ENCODE results near the gene ACTR8. TPM values are rescaled to one million over a fixed set of nuclear protein-coding genes. Genes with fewer than 3 reads are reported as not detected.

The ACTR8 gene
- total and polyA plus RNA-seq, 2 of the 13 experiments (the other 11 are each of a cell fraction or from before 2014, with no cell fraction given): 15.5 to 29.0 TPM

DNA sequence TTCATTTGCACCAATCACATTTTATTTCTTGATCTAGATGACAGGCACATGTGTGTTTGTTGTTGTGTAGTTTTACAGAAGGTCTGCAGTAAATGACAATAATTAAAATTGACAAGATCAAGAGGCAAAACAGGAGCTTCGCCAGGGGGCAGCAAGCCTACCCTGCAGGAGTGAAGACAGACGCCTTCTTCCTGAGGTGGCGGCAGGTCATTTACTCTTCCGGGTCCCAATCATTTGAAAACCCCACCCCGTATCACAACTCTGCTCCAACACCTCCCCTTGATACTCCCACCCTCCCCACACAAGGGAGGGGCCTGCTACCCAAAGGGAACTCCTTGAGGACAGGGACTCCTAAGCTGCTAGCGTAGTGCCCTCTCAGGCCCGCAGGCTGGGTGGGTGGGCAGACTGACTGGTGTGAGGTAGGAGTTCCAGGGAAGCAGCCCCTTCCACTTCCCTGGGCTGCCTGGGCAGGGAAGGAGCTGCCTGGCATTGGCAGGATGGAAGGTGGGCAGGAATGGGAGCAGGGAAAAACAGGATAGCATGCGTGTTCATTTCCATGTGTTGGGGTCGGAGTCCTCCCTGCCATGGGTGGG, 48.8 kb downstream of the ACTR8 start (continued):
- no peak for TF ChIP-seq ATM (IDR thresholded peaks at IDR 0.05; ENCODE audit: borderline replicate concordance)
- no peak for TF ChIP-seq CBFB (CRISPR knock-in tag; IDR thresholded peaks at IDR 0.05)
- TF ChIP-seq ZBTB34 (CRISPR knock-in tag; IDR thresholded peaks at IDR 0.05): no peak
- TF ChIP-seq RBFOX2 (IDR thresholded peaks at IDR 0.05; ENCODE audit: low read depth, low read length): peak; percentile 36; the same call in 1 of the 2 replicates
- TF ChIP-seq MAFK (conservative IDR thresholded peaks at IDR 0.05 in 1 of 2, IDR thresholded peaks at IDR 0.05 in 1 of 2; ENCODE audit: low read length in 2 of 2): no peak
- TF ChIP-seq GPN1 (CRISPR knock-in tag; IDR thresholded peaks at IDR 0.05; ENCODE audit: borderline replicate concordance): no peak
- TF ChIP-seq ZNF564 (CRISPR knock-in tag; IDR thresholded peaks at IDR 0.05): no peak
- no peak for TF ChIP-seq ZMYM3 (CRISPR knock-in tag; IDR thresholded peaks at IDR 0.05)

DNA sequence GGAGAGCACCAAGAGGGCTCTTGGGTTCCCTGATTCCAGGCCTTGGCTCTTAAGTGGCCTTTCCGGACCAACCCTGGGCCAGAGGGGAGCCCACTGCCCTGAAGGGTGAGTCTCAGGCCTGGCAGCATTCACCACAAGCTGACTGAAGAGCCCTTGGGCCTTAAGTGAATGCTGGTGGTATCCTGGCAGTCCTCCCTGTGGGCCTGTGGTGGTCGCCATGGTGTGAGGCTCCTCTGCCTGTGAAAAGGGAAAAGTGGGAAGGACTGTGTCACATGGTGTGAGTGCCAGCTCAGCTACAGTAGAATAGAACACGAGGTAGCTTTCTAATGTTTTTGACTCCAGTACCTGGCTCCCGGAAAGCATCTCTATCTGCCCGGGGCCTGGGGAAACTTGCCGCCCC, 51.0 kb downstream of the ACTR8 start:
- no peak for FAIRE-seq
- DNase-seq (ENCODE audit: low spot score): no peak
- Histone ChIP-seq H3K27me3 (ENCODE audit: control insufficient read depth in 1 of 2, insufficient read depth in 2 of 2, low read length in 2 of 2) (no peaks in the 10 kb centered on the region), H3K36me3 (replicated peaks in 1 of 2; ENCODE audit: control insufficient read depth in 1 of 2, insufficient read depth in 2 of 2, low read length in 2 of 2) (peaks cover 34 to 75% of the 10 kb centered on the region in 2 experiments), H3K27ac (ENCODE audit: extremely low read length, insufficient read depth, low read length) (no peak overlapping the region), H3K4me3 (replicated peaks in 1 of 3; ENCODE audit: insufficient read depth in 1 of 3, low read depth in 2 of 3, low read length in 3 of 3) (no peak overlapping the region), H3K79me2 (ENCODE audit: insufficient read depth, low read length) (peaks cover 94% of the 10 kb centered on the region), H3K9ac (ENCODE audit: insufficient read depth, low read depth, low read length) (no peak overlapping the region), H3K4me1 (ENCODE audit: insufficient read depth, low read length) (peaks cover 88% of the 10 kb centered on the region), H2AFZ (ENCODE audit: low read length) (no peak overlapping the region), H4K20me1 (ENCODE audit: insufficient read depth, low read length) (peaks cover 69% of the 10 kb centered on the region), H3K9me3 (ENCODE audit: low read length) (no peaks in the 10 kb centered on the region), H3K4me2 (ENCODE audit: low read depth, low read length) (no peak overlapping the region)
- 90% methylated on average over 5 of the region's 6 CpGs for WGBS (ENCODE audit: low lambda C conversion rate)
- intact Hi-C loops (cut with micrococcal nuclease; ENCODE audit: unreplicated experiment) (no loop called here), in situ Hi-C loops (cut with HindIII; ENCODE audit: extremely low pct_ligation_motif_present, low pct_unique_long_range_greater_than_20kb) (no loop called here)
- ATAC-seq: no peak; the same call in 2 of the 3 replicates
- TF ChIP-seq ZNF577 (CRISPR knock-in tag; IDR thresholded peaks at IDR 0.05; ENCODE audit: borderline replicate concordance, low read depth): no peak
- 0 out of 2 replicates have a peak, but pooled peaks have one; percentile 20 for TF ChIP-seq ZNF501 (CRISPR knock-in tag; IDR thresholded peaks at IDR 0.05)
- no TSS peak for BruUV-seq (replicated peaks)
- POLR2A ChIA-PET: interaction anchor here (9.0 kb wide), 1 partner anchor 12 kb away, joined by 71 read pairs; no protein-coding TSS in a partner anchor
- CTCF ChIA-PET (ENCODE audit: low intra/inter-chr PET ratio, low total read pairs): no interaction called here

Measured in HepG2 (cell line).